ENCODE results near the gene GOLPH3. TPM values are rescaled to one million over a fixed set of nuclear protein-coding genes. Genes with fewer than 3 reads are reported as not detected.

The GOLPH3 gene
- total and polyA plus RNA-seq, 9 donors: 54.2 to 88.9 (median 80.2) TPM

GRCh38 chr5:32135086-32135485, 39.0 kb downstream of the GOLPH3 start:
- Histone ChIP-seq H3K36me3 (no peaks in the 10 kb centered on the region), H3K4me1 (ENCODE audit: insufficient read depth) (peaks cover 2% of the 10 kb centered on the region), H3K27ac (no peak overlapping the region), H3K4me3 (no peak overlapping the region), H3K9me3 (no peaks in the 10 kb centered on the region), H3K27me3 (no peaks in the 10 kb centered on the region)
- whole genome bisulfite sequencing, 3 donors: 96 to 100% (median 100%) methylated on average over 1 of the region's 1 CpG
- TF ChIP-seq CTCF (IDR thresholded peaks at IDR 0.05): no peak
- intact Hi-C loops (cut with DNase I): no loop called here
- no peak for DNase-seq

- intact Hi-C loops (cut with DNase I): no loop called here
- no peaks in the 10 kb centered on the region for H3K27me3 ChIP-seq
- no peak overlapping the region for H3K27ac ChIP-seq
- no peak for DNase-seq
- no peaks in the 10 kb centered on the region for H3K36me3 ChIP-seq
- TF ChIP-seq CTCF (IDR thresholded peaks at IDR 0.05) (no peak), EP300 (IDR thresholded peaks at IDR 0.05) (no peak), POLR2A (IDR thresholded peaks at IDR 0.05) (no peak)
- no peak overlapping the region for H3K4me3 ChIP-seq
- no peaks in the 10 kb centered on the region for H3K9me3 ChIP-seq
- peaks cover 4% of the 10 kb centered on the region for H3K4me1 ChIP-seq (ENCODE audit: insufficient read depth)
Measured at GRCh38 chr5:32132757-32133156, 41.4 kb downstream of the GOLPH3 start.

GRCh38 chr5:32131604-32132003, 42.5 kb downstream of the GOLPH3 start:
- Histone ChIP-seq H3K27ac (no peak overlapping the region), H3K4me3 (no peak overlapping the region), H3K36me3 (no peaks in the 10 kb centered on the region), H3K9me3 (no peaks in the 10 kb centered on the region), H3K27me3 (no peaks in the 10 kb centered on the region), H3K4me1 (ENCODE audit: insufficient read depth) (peaks cover 6% of the 10 kb centered on the region)
- 89 to 94% (median 93%) methylated on average over 1 of the region's 1 CpG for WGBS, 3 donors
- intact Hi-C loops (cut with DNase I): no loop called here
- DNase-seq: no peak
- TF ChIP-seq POLR2A (IDR thresholded peaks at IDR 0.05) (no peak), CTCF (IDR thresholded peaks at IDR 0.05) (no peak), EP300 (IDR thresholded peaks at IDR 0.05) (no peak)

GRCh38 chr5:32130865-32131264, 43.3 kb downstream of the GOLPH3 start:
- TF ChIP-seq EP300 (IDR thresholded peaks at IDR 0.05): no peak
- TF ChIP-seq CTCF (IDR thresholded peaks at IDR 0.05): no peak
- no peak for TF ChIP-seq POLR2A (IDR thresholded peaks at IDR 0.05)
- Histone ChIP-seq H3K4me3 (no peak overlapping the region), H3K27me3 (no peaks in the 10 kb centered on the region), H3K4me1 (ENCODE audit: insufficient read depth) (peaks cover 7% of the 10 kb centered on the region), H3K9me3 (no peaks in the 10 kb centered on the region), H3K27ac (no peak overlapping the region), H3K36me3 (no peaks in the 10 kb centered on the region)
- WGBS, 3 donors: 87 to 91% (median 89%) methylated on average over 3 of the region's 3 CpGs
- intact Hi-C loops (cut with DNase I): no loop called here
- DNase-seq: no peak

All from ovary (tissue), 9 donors.